IMR-90 (cell line): ENCODE measurements around the gene GPR62.

ENCODE experiments used
- BHLHE40 ChIP-seq: fragments of 150-350 bp; IDR thresholded peaks from 2 replicates; pipeline ENCODE4 v1.6.1; 2016; ENCODE audit warnings: mild to moderate bottlenecking, low read depth, low read length
- CEBPB ChIP-seq: IDR thresholded peaks from 2 replicates; pipeline ENCODE4 v1.6.1; 2012; ENCODE audit warnings: low read depth, low read length, improper control_type of control experiment
- CHD1 ChIP-seq: IDR thresholded peaks from 2 replicates; pipeline ENCODE4 v1.6.1; 2012; ENCODE audit warnings: low read depth, low read length, improper control_type of control experiment
- FOS ChIP-seq: fragments of 150-350 bp; IDR thresholded peaks from 2 replicates; pipeline ENCODE4 v1.6.1; 2016; ENCODE audit warnings: low read depth, low read length
- MAFK ChIP-seq: IDR thresholded peaks from 2 replicates; pipeline ENCODE4 v1.6.1; 2012; ENCODE audit warnings: low read depth, low read length, improper control_type of control experiment
- MXI1 ChIP-seq: IDR thresholded peaks from 2 replicates; pipeline ENCODE4 v1.6.1; 2012; ENCODE audit warnings: low read depth, mild to moderate bottlenecking, low read length, moderate library complexity, borderline replicate concordance
- POLR2A ChIP-seq: IDR thresholded peaks from 2 replicates; pipeline ENCODE4 v1.6.1; 2012; ENCODE audit warnings: mild to moderate bottlenecking, low read depth, low read length
- RAD21 ChIP-seq: IDR thresholded peaks from 2 replicates; pipeline ENCODE4 v1.6.1; 2012; ENCODE audit warnings: low read length, improper control_type of control experiment
- RCOR1 ChIP-seq: IDR thresholded peaks from 2 replicates; pipeline ENCODE4 v1.6.1; 2012; ENCODE audit warnings: mild to moderate bottlenecking, low read length, improper control_type of control experiment; ENCODE audit not compliant: insufficient replicate concordance
- RFX5 ChIP-seq: IDR thresholded peaks from 2 replicates; pipeline ENCODE4 v1.8.0; 2012; ENCODE audit warnings: low read depth, mild to moderate bottlenecking, low read length, moderate library complexity
- USF2 ChIP-seq: fragments of 150-350 bp; IDR thresholded peaks from 2 replicates; pipeline ENCODE4 v1.6.1; 2017; ENCODE audit warnings: mild to moderate bottlenecking, antibody characterized with exemption, low read length, low read depth
- TF ChIP-seq, protein P1 (sequence below): conservative IDR thresholded peaks from 2 replicates; pipeline ENCODE4 v1.5.1; 2012; ENCODE audit warnings: mild to moderate bottlenecking, low read depth, low read length, improper control_type of control experiment
- TF ChIP-seq, protein P2 (sequence below): fragments of 150-350 bp; IDR thresholded peaks from 2 replicates; pipeline ENCODE4 v1.6.1; 2016; ENCODE audit warnings: low read depth, mild to moderate bottlenecking, low read length, moderate library complexity, borderline replicate concordance

DNA sequence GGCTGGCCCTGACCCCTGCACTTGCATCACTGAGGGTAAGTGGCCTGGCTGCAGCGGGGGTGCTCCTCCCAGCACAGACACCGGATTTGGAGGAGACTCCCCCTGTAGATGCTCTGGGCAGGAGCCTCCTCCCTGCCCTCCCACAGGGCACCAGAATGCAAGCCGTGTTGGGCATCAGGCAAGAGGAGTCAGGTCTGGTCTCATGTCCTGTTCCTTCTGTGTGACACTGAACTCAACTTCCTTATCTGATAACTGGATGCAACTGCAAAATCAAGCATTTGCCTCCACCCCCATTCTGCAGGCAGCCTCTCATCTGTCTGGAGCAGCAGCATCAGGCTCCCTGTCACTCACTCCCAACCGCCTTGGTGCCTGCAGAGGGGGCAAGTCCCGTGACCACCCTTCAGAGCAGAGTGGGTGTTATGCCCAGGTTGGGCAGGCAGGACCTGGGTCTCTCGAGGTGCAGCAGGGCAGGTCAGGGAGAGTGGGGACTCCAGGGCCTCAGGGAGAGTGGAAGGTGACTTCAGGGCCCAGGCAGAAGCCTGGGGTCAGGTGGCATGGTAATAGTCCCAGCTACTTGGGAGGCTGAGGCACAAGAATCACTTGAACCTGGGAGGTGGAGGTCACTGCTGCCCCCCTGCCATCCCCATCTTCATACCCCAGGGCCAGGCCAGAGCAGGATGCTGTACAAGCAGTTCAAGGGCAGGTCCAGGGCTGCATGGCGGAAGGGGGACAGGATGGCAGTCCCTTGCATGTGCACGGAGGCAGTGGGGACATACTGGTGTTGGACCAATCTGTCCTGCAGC lies 51.0 kb downstream of the GPR62 start:
- TF ChIP-seq BHLHE40 (no peak), USF2 (no peak), POLR2A (no peak), MXI1 (no peak), FOS (no peak), RCOR1 (no peak), MAFK (no peak), RAD21 (no peak), RFX5 (no peak), CEBPB (no peak), CHD1 (no peak)
- TF ChIP-seq, protein P1, sequence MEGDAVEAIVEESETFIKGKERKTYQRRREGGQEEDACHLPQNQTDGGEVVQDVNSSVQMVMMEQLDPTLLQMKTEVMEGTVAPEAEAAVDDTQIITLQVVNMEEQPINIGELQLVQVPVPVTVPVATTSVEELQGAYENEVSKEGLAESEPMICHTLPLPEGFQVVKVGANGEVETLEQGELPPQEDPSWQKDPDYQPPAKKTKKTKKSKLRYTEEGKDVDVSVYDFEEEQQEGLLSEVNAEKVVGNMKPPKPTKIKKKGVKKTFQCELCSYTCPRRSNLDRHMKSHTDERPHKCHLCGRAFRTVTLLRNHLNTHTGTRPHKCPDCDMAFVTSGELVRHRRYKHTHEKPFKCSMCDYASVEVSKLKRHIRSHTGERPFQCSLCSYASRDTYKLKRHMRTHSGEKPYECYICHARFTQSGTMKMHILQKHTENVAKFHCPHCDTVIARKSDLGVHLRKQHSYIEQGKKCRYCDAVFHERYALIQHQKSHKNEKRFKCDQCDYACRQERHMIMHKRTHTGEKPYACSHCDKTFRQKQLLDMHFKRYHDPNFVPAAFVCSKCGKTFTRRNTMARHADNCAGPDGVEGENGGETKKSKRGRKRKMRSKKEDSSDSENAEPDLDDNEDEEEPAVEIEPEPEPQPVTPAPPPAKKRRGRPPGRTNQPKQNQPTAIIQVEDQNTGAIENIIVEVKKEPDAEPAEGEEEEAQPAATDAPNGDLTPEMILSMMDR = no peak
- TF ChIP-seq, protein P2, sequence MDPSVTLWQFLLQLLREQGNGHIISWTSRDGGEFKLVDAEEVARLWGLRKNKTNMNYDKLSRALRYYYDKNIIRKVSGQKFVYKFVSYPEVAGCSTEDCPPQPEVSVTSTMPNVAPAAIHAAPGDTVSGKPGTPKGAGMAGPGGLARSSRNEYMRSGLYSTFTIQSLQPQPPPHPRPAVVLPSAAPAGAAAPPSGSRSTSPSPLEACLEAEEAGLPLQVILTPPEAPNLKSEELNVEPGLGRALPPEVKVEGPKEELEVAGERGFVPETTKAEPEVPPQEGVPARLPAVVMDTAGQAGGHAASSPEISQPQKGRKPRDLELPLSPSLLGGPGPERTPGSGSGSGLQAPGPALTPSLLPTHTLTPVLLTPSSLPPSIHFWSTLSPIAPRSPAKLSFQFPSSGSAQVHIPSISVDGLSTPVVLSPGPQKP = no peak
